Liver (tissue), 3 donors: Measurements from ENCODE around the gene PDK2.

Experiments used
- CTCF ChIP-seq: fragments of 150-350 bp; IDR thresholded peaks from 2 replicates; pipeline ENCODE4 v1.5.1; 2017; ENCODE audit warnings: improper control_type of control experiment, low read depth, low read length; ENCODE audit not compliant: missing input control
- SP1 ChIP-seq: IDR thresholded peaks from 2 replicates; pipeline ENCODE4 v1.6.1; 2018; ENCODE audit warnings: antibody characterized with exemption, mild to moderate bottlenecking
- donor health status: healthy.
- donor health status: healthy.

GRCh38 chr17:50115756-50116155, 20.6 kb downstream of the PDK2 start:
- TF ChIP-seq SP1 = no peak
- no peak for TF ChIP-seq CTCF
